ENCODE measurements around the gene SLC35D2.

Gene SLC35D2

DNA sequence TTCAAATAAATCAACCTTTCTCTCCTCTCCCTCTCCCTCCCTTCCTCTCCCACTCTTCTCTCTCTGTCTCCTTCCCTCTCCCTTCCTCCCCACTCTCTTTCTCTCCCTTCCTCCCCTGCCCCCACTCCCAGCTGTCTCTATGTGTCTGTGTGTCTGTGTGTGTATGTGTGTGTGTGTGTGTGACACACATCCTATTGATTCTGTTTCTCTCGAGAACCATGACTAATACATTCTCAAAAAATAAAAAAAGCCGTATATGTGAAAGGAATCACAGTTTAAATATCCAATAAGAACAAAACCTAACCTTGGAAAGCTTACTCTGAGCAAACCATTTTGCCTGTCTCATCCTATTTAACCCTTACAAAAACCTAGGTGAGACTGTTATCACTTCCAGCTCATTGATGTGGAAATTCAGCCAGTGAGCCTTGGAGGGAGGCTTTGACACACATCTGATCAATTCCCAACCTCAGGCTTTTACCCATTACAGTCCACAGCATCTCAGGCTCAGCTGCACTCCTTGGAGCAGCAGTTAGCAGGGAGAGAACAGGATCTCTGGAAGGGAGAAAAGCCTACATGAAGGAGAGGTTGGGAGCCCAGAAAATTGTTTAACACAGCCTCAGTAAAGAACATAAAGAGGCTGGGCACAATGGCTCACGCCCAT lies 89.9 kb downstream of the SLC35D2 start:
- Histone ChIP-seq H3K27me3 (ENCODE audit: insufficient read depth, low read length) (no peaks in the 10 kb centered on the region), H3K9me3 (ENCODE audit: insufficient read depth, low read depth, low read length) (no peaks in the 10 kb centered on the region), H3K27ac (ENCODE audit: low read length) (no peak overlapping the region), H3K4me1 (ENCODE audit: insufficient read depth, low read length) (no peaks in the 10 kb centered on the region), H3K9ac (ENCODE audit: low read depth, low read length) (no peak overlapping the region), H3K4me3 (ENCODE audit: low read length) (no peak overlapping the region), H3K36me3 (ENCODE audit: insufficient read depth, low read depth, low read length) (no peaks in the 10 kb centered on the region)

GRCh38 chr9:96289392-96289791 lies 94.1 kb downstream of the SLC35D2 start:
- no peaks in the 10 kb centered on the region for H3K27me3 ChIP-seq (ENCODE audit: insufficient read depth, low read length)
- no peaks in the 10 kb centered on the region for H3K36me3 ChIP-seq (ENCODE audit: insufficient read depth, low read depth, low read length)
- H3K4me1 ChIP-seq (ENCODE audit: insufficient read depth, low read length) = no peaks in the 10 kb centered on the region
- no peak overlapping the region for H3K9ac ChIP-seq (ENCODE audit: low read depth, low read length)
- H3K9me3 ChIP-seq (ENCODE audit: insufficient read depth, low read depth, low read length) = peaks cover 7% of the 10 kb centered on the region; the same call in 1 of the 2 replicates
- H3K4me3 ChIP-seq (ENCODE audit: low read length) = no peak overlapping the region
- no peak overlapping the region for H3K27ac ChIP-seq (ENCODE audit: low read length)

DNA sequence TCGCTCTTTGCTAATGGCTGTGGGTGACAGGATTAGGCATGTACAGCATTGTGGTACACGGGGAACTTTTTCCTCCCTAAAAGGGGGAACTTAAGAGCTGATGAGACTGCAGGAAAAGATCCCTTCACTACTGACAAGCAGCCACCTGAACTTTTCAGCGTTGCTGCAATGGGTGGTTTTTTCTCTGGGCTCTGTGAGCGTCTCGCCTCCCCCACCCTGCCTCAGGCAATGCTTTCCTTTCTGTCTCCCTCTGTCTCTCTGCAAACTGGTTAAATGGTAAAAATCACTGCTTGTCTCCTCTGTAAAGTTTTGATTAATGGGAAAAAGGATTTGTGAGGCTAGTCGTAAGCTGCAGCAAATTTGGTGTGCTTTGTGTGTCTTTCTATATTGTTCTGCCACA lies 101.9 kb downstream of the SLC35D2 start:
- no peak overlapping the region for H3K27ac ChIP-seq (ENCODE audit: low read length)
- H3K9ac ChIP-seq (ENCODE audit: low read depth, low read length) = no peak overlapping the region
- H3K27me3 ChIP-seq (ENCODE audit: insufficient read depth, low read length) = no peaks in the 10 kb centered on the region
- H3K9me3 ChIP-seq (ENCODE audit: insufficient read depth, low read depth, low read length) = peaks cover 22% of the 10 kb centered on the region
- H3K4me3 ChIP-seq (ENCODE audit: low read length) = no peak overlapping the region
- H3K36me3 ChIP-seq (ENCODE audit: insufficient read depth, low read depth, low read length) = no peaks in the 10 kb centered on the region
- no peaks in the 10 kb centered on the region; the same call in 1 of the 2 replicates for H3K4me1 ChIP-seq (ENCODE audit: insufficient read depth, low read length)

DNA sequence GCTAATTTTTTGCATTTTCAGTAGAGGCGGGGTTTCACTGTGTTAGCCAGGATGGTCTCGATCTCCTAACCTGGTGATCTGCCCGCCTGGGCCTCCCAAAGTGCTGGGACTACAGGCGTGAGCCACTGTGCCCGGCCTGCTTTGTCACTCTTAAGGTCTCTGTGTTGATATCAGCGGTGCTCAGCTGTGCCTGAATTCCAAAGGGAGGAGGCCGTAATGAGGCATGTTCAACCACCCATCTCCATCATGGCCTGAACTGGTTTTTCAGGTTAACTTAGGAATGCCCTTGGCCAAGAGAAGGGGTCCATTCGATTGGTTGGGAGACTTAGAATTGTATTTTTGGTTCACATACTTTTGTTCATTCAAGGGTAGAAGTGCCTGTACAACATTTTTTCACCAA lies 103.6 kb downstream of the SLC35D2 start:
- Histone ChIP-seq H3K36me3 (ENCODE audit: insufficient read depth, low read depth, low read length) (no peaks in the 10 kb centered on the region), H3K4me3 (ENCODE audit: low read length) (no peak overlapping the region), H3K9me3 (ENCODE audit: insufficient read depth, low read depth, low read length) (peaks cover 28% of the 10 kb centered on the region), H3K4me1 (ENCODE audit: insufficient read depth, low read length) (no peaks in the 10 kb centered on the region; the same call in 1 of the 2 replicates), H3K9ac (ENCODE audit: low read depth, low read length) (no peak overlapping the region), H3K27ac (ENCODE audit: low read length) (no peak overlapping the region), H3K27me3 (ENCODE audit: insufficient read depth, low read length) (no peaks in the 10 kb centered on the region)

DNA sequence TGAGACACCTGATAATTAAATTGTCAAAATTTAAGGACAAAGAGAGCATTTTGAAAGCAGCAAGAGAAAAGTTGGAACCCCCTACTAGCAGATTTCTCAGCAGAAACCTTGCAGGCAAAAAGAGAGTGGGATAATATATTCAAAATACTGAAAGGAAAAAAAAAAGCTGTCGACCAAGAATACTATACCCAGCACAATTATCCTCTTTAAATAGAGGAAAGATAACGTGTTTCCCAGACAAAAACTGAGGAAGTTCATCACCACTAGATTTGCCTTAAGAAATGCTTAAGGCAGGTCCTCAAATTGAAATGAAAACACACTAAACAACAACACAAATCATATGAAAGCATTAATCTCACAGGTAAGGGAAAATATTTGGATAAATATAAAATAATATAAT lies 108.6 kb downstream of the SLC35D2 start:
- Histone ChIP-seq H3K4me3 (ENCODE audit: low read length) (no peak overlapping the region), H3K9me3 (ENCODE audit: insufficient read depth, low read depth, low read length) (peaks cover 27% of the 10 kb centered on the region), H3K36me3 (ENCODE audit: insufficient read depth, low read depth, low read length) (no peaks in the 10 kb centered on the region), H3K27ac (ENCODE audit: low read length) (no peak overlapping the region), H3K27me3 (ENCODE audit: insufficient read depth, low read length) (no peaks in the 10 kb centered on the region), H3K4me1 (ENCODE audit: insufficient read depth, low read length) (no peaks in the 10 kb centered on the region; the same call in 1 of the 2 replicates), H3K9ac (ENCODE audit: low read depth, low read length) (no peak overlapping the region)
